GM19467 (cell line): ENCODE measurements around the gene CADM2.

Experiments used
- ATAC-seq: cut with Tn5 transposase; IDR thresholded peaks from one replicate; pipeline ENCODE4 v1.9.1; 2021; ENCODE audit warnings: mild to moderate bottlenecking, moderate library complexity; ENCODE audit not compliant: unreplicated experiment

CADM2 gene

GRCh38 chr3:85760342-85760741, 801.6 kb downstream of the CADM2 start:
- ATAC-seq: no peak

GRCh38 chr3:85780806-85781205, 822.0 kb downstream of the CADM2 start:
- no peak for ATAC-seq

- ATAC-seq: no peak
Measured at GRCh38 chr3:85781806-85782205, 823.0 kb downstream of the CADM2 start.

- ATAC-seq: no peak
Measured at GRCh38 chr3:85783291-85783690, 824.5 kb downstream of the CADM2 start.

- ATAC-seq: no peak
Measured at GRCh38 chr3:85785766-85786165, 827.0 kb downstream of the CADM2 start.

- no peak for ATAC-seq
Measured at GRCh38 chr3:85790445-85791030, 831.7 kb downstream of the CADM2 start.

- no peak for ATAC-seq
Measured at GRCh38 chr3:85796140-85796539, 837.4 kb downstream of the CADM2 start.

- no peak for ATAC-seq
Measured at GRCh38 chr3:85800676-85801075, 841.9 kb downstream of the CADM2 start.

- ATAC-seq: no peak
Measured at GRCh38 chr3:85801955-85802354, 843.2 kb downstream of the CADM2 start.

- no peak for ATAC-seq
Measured at GRCh38 chr3:85808755-85809154, 850.0 kb downstream of the CADM2 start.

GRCh38 chr3:85821130-85821756, 862.5 kb downstream of the CADM2 start:
- peak; percentile 67 for ATAC-seq

GRCh38 chr3:85835857-85836440, 877.2 kb downstream of the CADM2 start:
- ATAC-seq: no peak

GRCh38 chr3:85837402-85837801, 878.6 kb downstream of the CADM2 start:
- no peak for ATAC-seq

- no peak for ATAC-seq
Measured at GRCh38 chr3:85838921-85839320, 880.1 kb downstream of the CADM2 start.

- no peak for ATAC-seq
Measured at GRCh38 chr3:85842081-85842480, 883.3 kb downstream of the CADM2 start.

GRCh38 chr3:85846940-85847339, 888.2 kb downstream of the CADM2 start:
- no peak for ATAC-seq

- no peak for ATAC-seq
Measured at GRCh38 chr3:85851071-85851470, 892.3 kb downstream of the CADM2 start.

GRCh38 chr3:85853805-85854204, 895.0 kb downstream of the CADM2 start:
- no peak for ATAC-seq

- no peak for ATAC-seq
Measured at GRCh38 chr3:85862893-85863455, 904.2 kb downstream of the CADM2 start.

- no peak for ATAC-seq
Measured at GRCh38 chr3:85864896-85865295, 906.1 kb downstream of the CADM2 start.

- no peak for ATAC-seq
Measured at GRCh38 chr3:85867072-85867471, 908.3 kb downstream of the CADM2 start.

GRCh38 chr3:85875589-85875988, 916.8 kb downstream of the CADM2 start:
- ATAC-seq: no peak
